Measurements from ENCODE around the gene INTS4.
"Not testable (repeated sequence)": the region's sequence is repeated elsewhere in the genome, so short reads cannot be mapped to it uniquely, and the experiment has no call there.

Gene INTS4

GRCh38 chr11:77884829-77885190, 109.7 kb downstream of the INTS4 start:
- no peak overlapping the region for H3K4me3 ChIP-seq (ENCODE audit: low read depth, low read length)
- DNase-seq (ENCODE audit: low read depth) = no peak
- TF ChIP-seq CTCF (IDR thresholded peaks at IDR 0.05; ENCODE audit: control insufficient read depth, extremely low read depth, insufficient read depth) = no peak

DNA sequence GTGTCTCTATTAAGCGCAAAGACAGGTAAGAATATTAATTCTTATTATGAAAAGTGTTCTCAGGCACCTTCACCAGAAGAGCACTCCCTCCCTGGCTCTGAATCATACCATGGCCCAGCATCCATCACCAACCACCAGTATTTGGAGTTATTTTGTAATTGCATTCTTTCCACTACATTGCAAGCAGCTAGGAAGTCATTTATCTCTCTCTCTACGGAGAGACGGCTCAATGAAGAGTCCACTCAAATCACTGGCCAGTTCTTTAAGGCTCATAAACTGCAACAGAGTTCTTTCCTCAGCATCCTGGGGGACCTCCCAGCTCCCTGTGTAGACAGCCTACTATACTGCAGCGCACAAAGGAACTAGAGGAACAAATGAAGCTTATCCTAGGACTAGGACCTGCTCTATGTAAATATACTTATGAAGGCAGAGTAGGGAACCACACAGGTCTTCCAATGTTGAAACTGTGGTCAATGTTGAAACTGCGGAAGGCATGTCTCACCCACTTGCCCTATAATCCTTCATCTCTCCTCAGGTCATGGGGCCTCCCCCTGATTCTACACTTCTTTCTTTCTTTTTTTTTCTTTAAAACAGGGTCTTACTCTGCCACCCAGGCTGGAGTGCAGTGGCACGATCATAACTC, 110.2 kb downstream of the INTS4 start:
- no peak for DNase-seq (ENCODE audit: low read depth)
- no peak overlapping the region for H3K4me3 ChIP-seq (ENCODE audit: low read depth, low read length)
- TF ChIP-seq CTCF (IDR thresholded peaks at IDR 0.05; ENCODE audit: control insufficient read depth, extremely low read depth, insufficient read depth) = no peak

DNA sequence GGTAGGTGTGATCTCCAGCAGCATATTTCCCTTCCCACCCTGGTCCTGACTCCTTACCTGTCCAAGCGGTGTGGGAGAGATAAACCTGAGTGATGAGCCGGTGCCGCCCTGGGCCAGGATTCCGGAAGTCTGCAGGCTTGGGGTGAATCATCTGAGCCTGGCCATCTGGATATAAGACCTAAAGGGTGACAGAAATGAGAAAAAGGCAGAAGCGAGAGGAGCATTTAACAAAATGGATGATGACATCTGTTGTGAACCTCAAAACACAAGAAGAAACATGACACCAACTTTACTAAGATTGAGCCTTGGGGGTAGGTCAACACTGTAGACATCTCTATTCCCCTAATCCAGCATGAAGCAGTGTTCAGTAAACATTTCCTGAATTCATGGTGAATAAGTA, 110.7 kb downstream of the INTS4 start:
- no peak for DNase-seq (ENCODE audit: low read depth)
- no peak overlapping the region for H3K4me3 ChIP-seq (ENCODE audit: low read depth, low read length)
- no peak for TF ChIP-seq CTCF (IDR thresholded peaks at IDR 0.05; ENCODE audit: control insufficient read depth, extremely low read depth, insufficient read depth)

- no peak for DNase-seq (ENCODE audit: low read depth)
- no peak for TF ChIP-seq CTCF (IDR thresholded peaks at IDR 0.05; ENCODE audit: control insufficient read depth, extremely low read depth, insufficient read depth)
- no peak overlapping the region for H3K4me3 ChIP-seq (ENCODE audit: low read depth, low read length)
Measured at GRCh38 chr11:77882396-77882795, 112.1 kb downstream of the INTS4 start.

GRCh38 chr11:77879218-77879617, 115.2 kb downstream of the INTS4 start:
- H3K4me3 ChIP-seq (ENCODE audit: low read depth, low read length) = no peak overlapping the region

DNA sequence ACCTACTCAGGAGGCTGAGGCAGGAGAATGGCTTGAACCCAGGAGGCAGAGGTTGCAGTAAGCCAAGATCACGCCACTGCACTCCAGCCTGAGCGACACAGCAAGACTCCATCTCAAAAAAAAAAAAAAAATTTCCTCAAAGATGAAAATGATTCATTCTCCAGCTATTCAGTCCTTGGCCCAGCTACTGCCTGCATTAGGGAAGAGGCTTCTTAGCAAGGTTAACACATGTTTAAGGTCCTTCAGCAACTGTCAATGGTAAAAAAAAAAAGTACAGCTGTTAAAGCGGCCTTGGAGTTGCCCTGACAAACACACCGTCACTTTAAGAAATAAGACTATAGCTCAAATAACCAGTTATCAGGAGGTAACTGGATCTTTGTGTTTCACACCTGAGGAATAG, 116.2 kb downstream of the INTS4 start:
- not testable (repeated sequence) for H3K4me3 ChIP-seq (ENCODE audit: low read depth, low read length); DNase-seq (ENCODE audit: low read depth)

More at GRCh38 chr11:77879218-77879617, 115.2 kb downstream of the INTS4 start:
- DNase-seq (ENCODE audit: low read depth) = no peak
- no peak for TF ChIP-seq CTCF (IDR thresholded peaks at IDR 0.05; ENCODE audit: control insufficient read depth, extremely low read depth, insufficient read depth)

GRCh38 chr11:77876045-77876444, 118.4 kb downstream of the INTS4 start:
- no peak for TF ChIP-seq CTCF (IDR thresholded peaks at IDR 0.05; ENCODE audit: control insufficient read depth, extremely low read depth, insufficient read depth)
- H3K4me3 ChIP-seq (ENCODE audit: low read depth, low read length) = no peak overlapping the region
- DNase-seq (ENCODE audit: low read depth) = no peak
